ENCODE data around the gene SOX5. TPM values are rescaled to one million over a fixed set of nuclear protein-coding genes. Genes with fewer than 3 reads are reported as not detected.
A peak's percentile ranks its signal among the peaks of the same experiment; 100 is the strongest.

The SOX5 gene
- total and polyA plus RNA-seq, 2 donors (not counting 1 experiment from before 2014, with no cell fraction given), result 9.2 to 32.0 TPM

DNA sequence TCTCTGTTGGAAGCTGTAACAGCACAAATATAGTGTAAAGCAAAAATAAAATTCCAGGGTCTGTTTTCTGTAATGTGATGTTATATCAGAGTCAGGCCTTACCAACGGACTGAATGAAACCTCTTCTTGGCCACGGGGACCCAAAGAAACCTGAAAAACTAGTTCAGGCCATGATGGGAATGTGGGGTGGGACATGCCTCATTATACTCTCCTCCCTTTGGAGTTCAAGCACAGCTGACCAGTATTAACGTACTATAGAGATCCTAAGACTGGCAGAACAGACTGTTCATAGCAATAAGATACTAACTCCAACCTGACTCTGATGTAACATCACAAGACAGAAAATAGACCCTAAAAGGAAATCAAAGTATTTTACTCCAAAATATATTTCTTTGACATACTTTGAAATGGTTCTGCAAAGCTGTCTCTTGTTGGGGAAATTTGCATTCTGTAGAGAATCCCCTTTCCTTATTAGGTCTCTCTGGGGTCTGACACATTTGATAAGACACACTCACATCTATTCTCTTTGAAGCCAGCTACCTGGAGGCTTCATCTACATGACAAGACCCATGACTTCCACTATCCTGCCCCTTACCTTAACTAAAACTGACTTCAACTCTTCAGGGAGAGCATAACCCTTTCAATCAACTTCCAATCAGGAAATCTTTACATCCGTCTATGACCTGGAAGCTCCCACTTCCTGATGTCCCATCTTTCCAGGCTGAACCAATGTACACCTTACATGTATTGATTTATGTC, 444.6 kb downstream of the SOX5 start:
- Histone ChIP-seq H4K20me1 (ENCODE audit: control insufficient read depth, extremely low read depth, insufficient read depth, low read length) (no peaks in the 10 kb centered on the region), H3K4me2 (ENCODE audit: extremely low read depth, insufficient read depth, low read length) (no peak overlapping the region), H3K4me1 (ENCODE audit: control insufficient read depth, extremely low read depth, insufficient read depth, low read length) (no peaks in the 10 kb centered on the region), H3K4me3 (replicated peaks in 1 of 4; ENCODE audit: control extremely low read depth in 1 of 4, insufficient read depth in 1 of 4, low read depth in 3 of 4, low read length in 4 of 4) (no peak overlapping the region), H2AFZ (ENCODE audit: low read length) (no peak overlapping the region), H3K36me3 (ENCODE audit: control insufficient read depth, insufficient read depth, low read length) (no peaks in the 10 kb centered on the region), H3K79me2 (ENCODE audit: control insufficient read depth, insufficient read depth, low read length) (no peaks in the 10 kb centered on the region), H3K27me3 (ENCODE audit: control insufficient read depth, insufficient read depth, low read length) (no peaks in the 10 kb centered on the region), H3K9ac (ENCODE audit: insufficient read depth, low read length) (no peak overlapping the region), H3K9me3 (ENCODE audit: control insufficient read depth, insufficient read depth, low read depth, low read length) (no peaks in the 10 kb centered on the region), H3K27ac (ENCODE audit: insufficient read depth, low read length) (no peak overlapping the region)
- no peak for DNase-seq (ENCODE audit: low read depth in 2 of 2)
- TF ChIP-seq EZH2 (IDR thresholded peaks at IDR 0.05; ENCODE audit: low read length, missing control alignments), result no peak
- TF ChIP-seq, protein P1, sequence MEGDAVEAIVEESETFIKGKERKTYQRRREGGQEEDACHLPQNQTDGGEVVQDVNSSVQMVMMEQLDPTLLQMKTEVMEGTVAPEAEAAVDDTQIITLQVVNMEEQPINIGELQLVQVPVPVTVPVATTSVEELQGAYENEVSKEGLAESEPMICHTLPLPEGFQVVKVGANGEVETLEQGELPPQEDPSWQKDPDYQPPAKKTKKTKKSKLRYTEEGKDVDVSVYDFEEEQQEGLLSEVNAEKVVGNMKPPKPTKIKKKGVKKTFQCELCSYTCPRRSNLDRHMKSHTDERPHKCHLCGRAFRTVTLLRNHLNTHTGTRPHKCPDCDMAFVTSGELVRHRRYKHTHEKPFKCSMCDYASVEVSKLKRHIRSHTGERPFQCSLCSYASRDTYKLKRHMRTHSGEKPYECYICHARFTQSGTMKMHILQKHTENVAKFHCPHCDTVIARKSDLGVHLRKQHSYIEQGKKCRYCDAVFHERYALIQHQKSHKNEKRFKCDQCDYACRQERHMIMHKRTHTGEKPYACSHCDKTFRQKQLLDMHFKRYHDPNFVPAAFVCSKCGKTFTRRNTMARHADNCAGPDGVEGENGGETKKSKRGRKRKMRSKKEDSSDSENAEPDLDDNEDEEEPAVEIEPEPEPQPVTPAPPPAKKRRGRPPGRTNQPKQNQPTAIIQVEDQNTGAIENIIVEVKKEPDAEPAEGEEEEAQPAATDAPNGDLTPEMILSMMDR (conservative IDR thresholded peaks at IDR 0.05 in 1 of 2, IDR thresholded peaks at IDR 0.05 in 1 of 2; ENCODE audit: low read depth in 1 of 2, low read length in 2 of 2), result no peak

DNA sequence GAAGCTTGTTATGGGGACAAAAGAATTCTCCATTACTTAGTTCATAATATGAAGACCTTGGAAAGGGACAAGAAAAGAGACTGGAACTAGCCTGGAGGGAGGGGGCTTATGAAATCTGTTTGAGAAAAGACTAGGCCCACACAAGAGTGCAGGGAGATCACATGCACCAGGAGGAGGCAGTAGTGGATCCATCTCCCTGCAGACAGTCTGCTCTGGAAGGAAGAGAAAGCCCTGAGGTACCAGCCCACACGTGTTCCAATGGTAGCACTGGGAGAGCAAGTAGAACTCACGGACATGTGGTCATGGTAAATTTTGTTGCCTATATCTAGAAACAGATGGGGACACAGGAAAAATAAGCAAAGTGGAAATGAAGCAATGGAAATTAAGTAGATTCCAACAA, 445.4 kb downstream of the SOX5 start:
- H4K20me1 ChIP-seq (ENCODE audit: control insufficient read depth, extremely low read depth, insufficient read depth, low read length), result no peaks in the 10 kb centered on the region
- no peak overlapping the region for H3K27ac ChIP-seq (ENCODE audit: insufficient read depth, low read length)
- DNase-seq (ENCODE audit: low read depth in 2 of 2), result no peak
- H2AFZ ChIP-seq (ENCODE audit: low read length), result no peak overlapping the region
- TF ChIP-seq, protein P1 (conservative IDR thresholded peaks at IDR 0.05 in 1 of 2, IDR thresholded peaks at IDR 0.05 in 1 of 2; ENCODE audit: low read depth in 1 of 2, low read length in 2 of 2), result peak in 1 of 2 donors; percentile 3
- TF ChIP-seq EZH2 (IDR thresholded peaks at IDR 0.05; ENCODE audit: low read length, missing control alignments), result no peak
- no peak overlapping the region for H3K9ac ChIP-seq (ENCODE audit: insufficient read depth, low read length)
- no peaks in the 10 kb centered on the region for H3K4me1 ChIP-seq (ENCODE audit: control insufficient read depth, extremely low read depth, insufficient read depth, low read length)
- H3K79me2 ChIP-seq (ENCODE audit: control insufficient read depth, insufficient read depth, low read length), result no peaks in the 10 kb centered on the region
- no peak overlapping the region for H3K4me3 ChIP-seq (replicated peaks in 1 of 4; ENCODE audit: control extremely low read depth in 1 of 4, insufficient read depth in 1 of 4, low read depth in 3 of 4, low read length in 4 of 4)
- no peak overlapping the region for H3K4me2 ChIP-seq (ENCODE audit: extremely low read depth, insufficient read depth, low read length)
- H3K9me3 ChIP-seq (ENCODE audit: control insufficient read depth, insufficient read depth, low read depth, low read length), result no peaks in the 10 kb centered on the region
- H3K36me3 ChIP-seq (ENCODE audit: control insufficient read depth, insufficient read depth, low read length), result no peaks in the 10 kb centered on the region
- H3K27me3 ChIP-seq (ENCODE audit: control insufficient read depth, insufficient read depth, low read length), result no peaks in the 10 kb centered on the region

DNA sequence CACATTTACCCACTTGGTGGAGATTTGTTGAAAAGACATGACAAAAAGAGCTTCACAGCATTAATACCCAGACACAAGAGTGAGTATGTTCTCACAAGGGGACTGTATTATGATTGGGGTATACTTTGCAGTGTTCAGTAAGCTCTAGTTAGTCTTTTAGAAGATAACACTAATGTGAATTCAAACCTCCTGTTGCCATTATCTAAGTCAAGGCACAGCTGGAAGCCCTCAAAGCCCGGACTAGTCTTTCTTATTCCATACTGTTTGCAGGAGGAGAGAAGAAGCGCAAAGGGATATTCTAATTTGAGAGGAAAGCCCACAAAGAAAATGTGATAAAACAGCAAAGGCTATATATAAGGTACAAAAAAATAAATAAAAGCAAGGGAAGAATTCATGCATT, 445.9 kb downstream of the SOX5 start:
- Histone ChIP-seq H3K27me3 (ENCODE audit: control insufficient read depth, insufficient read depth, low read length) (no peaks in the 10 kb centered on the region), H3K4me1 (ENCODE audit: control insufficient read depth, extremely low read depth, insufficient read depth, low read length) (no peaks in the 10 kb centered on the region), H4K20me1 (ENCODE audit: control insufficient read depth, extremely low read depth, insufficient read depth, low read length) (no peaks in the 10 kb centered on the region), H3K9me3 (ENCODE audit: control insufficient read depth, insufficient read depth, low read depth, low read length) (no peaks in the 10 kb centered on the region), H3K36me3 (ENCODE audit: control insufficient read depth, insufficient read depth, low read length) (no peaks in the 10 kb centered on the region), H3K4me3 (replicated peaks in 1 of 4; ENCODE audit: control extremely low read depth in 1 of 4, insufficient read depth in 1 of 4, low read depth in 3 of 4, low read length in 4 of 4) (no peak overlapping the region), H3K27ac (ENCODE audit: insufficient read depth, low read length) (no peak overlapping the region), H2AFZ (ENCODE audit: low read length) (no peak overlapping the region), H3K4me2 (ENCODE audit: extremely low read depth, insufficient read depth, low read length) (no peak overlapping the region), H3K9ac (ENCODE audit: insufficient read depth, low read length) (no peak overlapping the region), H3K79me2 (ENCODE audit: control insufficient read depth, insufficient read depth, low read length) (no peaks in the 10 kb centered on the region)
- TF ChIP-seq, protein P1 (conservative IDR thresholded peaks at IDR 0.05 in 1 of 2, IDR thresholded peaks at IDR 0.05 in 1 of 2; ENCODE audit: low read depth in 1 of 2, low read length in 2 of 2), result no peak
- TF ChIP-seq EZH2 (IDR thresholded peaks at IDR 0.05; ENCODE audit: low read length, missing control alignments), result no peak
- DNase-seq (ENCODE audit: low read depth in 2 of 2), result no peak
